K562 (cell line): ENCODE results near the gene MRGPRD. TPM values are rescaled to one million over a fixed set of nuclear protein-coding genes. Genes with fewer than 3 reads are reported as not detected.

Source experiments
- ATAC-seq: fragments of 200-7000 bp; cut with Tn5 transposase; 3 replicates; pipeline ENCODE4 v1.9.1; 2020; ENCODE audit warnings: moderate library complexity
- BruUV-seq: library from RNA; stranded (reverse); fragments of 400-500 nt; replicated peaks from 2 replicates; lab custom pipeline; 2021; lab: Mats Ljungman, UMichigan
- CTCF ChIA-PET: fragments of 300-600 bp; formaldehyde crosslinking; extraction: SDS; loops from one replicate; lab custom pipeline; 2021; ENCODE audit warnings: low intra/inter-chr PET ratio; lab: Yijun Ruan, JAX
- POLR2A ChIA-PET: fragments of 300-600, 350-650 bp; sonication (Branson Sonifier 250); formaldehyde crosslinking; extraction: SDS; loops from one replicate; lab custom pipeline; 2021; ENCODE audit warnings: antibody characterized with exemption, inconsistent platforms; lab: Yijun Ruan, JAX
- DNase-seq, 4 experiments: peaks; one replicate each; pipeline versions ENCODE4 v3.0.0 to v3.0.0-alpha.2; 2011 to 2018; ENCODE audit warnings: low spot score in 3 of 4, mixed read lengths in 3 of 4; ENCODE audit errors: extremely low read depth in 1 of 4
- FAIRE-seq: peaks from 2 replicates; lab custom pipeline; 2011; peaks lifted over from hg19 to GRCh38; lab: Jason Lieb, UNC
- H2AFZ ChIP-seq: 2 replicates; pipeline ENCODE4 v1.6.0; 2011; ENCODE audit warnings: low read depth, low read length, control low read depth, inconsistent platforms
- H3K27ac ChIP-seq: fragments of 200-600 bp; 3 replicates; pipeline ENCODE4 v1.8.0; 2011; ENCODE audit warnings: low read depth, mild to moderate bottlenecking, control low read depth, inconsistent platforms, low read length, moderate library complexity, mixed read lengths; ENCODE audit errors: extremely low read depth
- H3K27me3 ChIP-seq, 2 experiments: fragments of 300-600 bp in 1 of 2; 2 replicates in 1 of 2; 3 replicates in 1 of 2; pipeline versions ENCODE4 v1.6.0 to v1.8.0; 2011; ENCODE audit warnings: inconsistent platforms in 2 of 2, low read length in 2 of 2, mild to moderate bottlenecking in 1 of 2, mixed read lengths in 1 of 2, moderate library complexity in 1 of 2; ENCODE audit not compliant: control insufficient read depth in 2 of 2, insufficient read depth in 2 of 2
- H3K36me3 ChIP-seq: fragments of 300-600 bp; 3 replicates; pipeline ENCODE4 v1.8.0; 2011; ENCODE audit warnings: mild to moderate bottlenecking, low read length, inconsistent platforms; ENCODE audit not compliant: control insufficient read depth, insufficient read depth
- H3K4me1 ChIP-seq, 2 experiments: fragments of 200-600 bp in 1 of 2; replicated peaks in 1 of 2; 2 replicates in 1 of 2; 3 replicates in 1 of 2; pipeline versions ENCODE4 v1.5.1 to v1.8.0; 2011; ENCODE audit warnings: inconsistent platforms in 2 of 2, low read length in 2 of 2, mild to moderate bottlenecking in 1 of 2, mixed read lengths in 1 of 2, moderate library complexity in 1 of 2; ENCODE audit not compliant: control insufficient read depth in 2 of 2, insufficient read depth in 2 of 2
- H3K4me2 ChIP-seq: 2 replicates; pipeline ENCODE4 v1.6.1; 2011; ENCODE audit warnings: low read length, control low read depth, inconsistent platforms, mixed read lengths; ENCODE audit not compliant: insufficient read depth
- H3K4me3 ChIP-seq: fragments of 200-600 bp; sonication (generic), shearing (Covaris generic); 2 replicates; pipeline ENCODE4 v1.5.1; 2016; ENCODE audit warnings: control low read depth, inconsistent platforms
- H3K79me2 ChIP-seq: fragments of 200-600 bp; 3 replicates; pipeline ENCODE4 v1.8.0; 2011; ENCODE audit warnings: low read length, inconsistent platforms; ENCODE audit not compliant: control insufficient read depth, insufficient read depth
- H3K9ac ChIP-seq, 2 experiments: 2 replicates each; pipeline versions ENCODE4 v1.6.0 to v1.6.1; 2011; ENCODE audit warnings: low read depth in 2 of 2, low read length in 2 of 2, control low read depth in 1 of 2, inconsistent platforms in 1 of 2, mild to moderate bottlenecking in 1 of 2, mixed read lengths in 1 of 2; ENCODE audit not compliant: insufficient read depth in 1 of 2
- H3K9me1 ChIP-seq: one replicate; pipeline ENCODE4 v1.6.0; 2011; ENCODE audit warnings: inconsistent platforms, mild to moderate bottlenecking, low read length, moderate library complexity; ENCODE audit not compliant: control insufficient read depth, insufficient read depth
- H3K9me3 ChIP-seq: replicated peaks from 2 replicates; pipeline ENCODE4 v1.5.1; 2011; ENCODE audit warnings: low read depth, low read length, inconsistent platforms; ENCODE audit not compliant: control insufficient read depth, insufficient read depth
- H4K20me1 ChIP-seq: replicated peaks from 2 replicates; pipeline ENCODE4 v1.6.1; 2011; ENCODE audit warnings: low read length, inconsistent platforms, mixed read lengths; ENCODE audit not compliant: control insufficient read depth, insufficient read depth
- ETV5 ChIP-seq: sonication (generic); formaldehyde crosslinking; IDR thresholded peaks from 2 replicates; pipeline ENCODE4 v1.4.0; 2020; ENCODE audit warnings: low read depth, mild to moderate bottlenecking, missing genetic modification reagents
- FOXM1 ChIP-seq, 2 experiments: fragments of 450-650 bp in 1 of 2; sonication (generic) in 1 of 2; formaldehyde crosslinking in 1 of 2; IDR thresholded peaks; 2 replicates each; pipeline versions ENCODE4 v1.6.1 to v1.9.0; 2017 to 2022; ENCODE audit warnings: low read depth in 2 of 2, mild to moderate bottlenecking in 2 of 2, missing genetic modification reagents in 1 of 2, moderate library complexity in 1 of 2
- RAD21 ChIP-seq, 2 experiments: fragments of 250-450 bp in 1 of 2; fragments of 450-650 bp in 1 of 2; sonication (Bioruptor Pico) in 1 of 2; formaldehyde crosslinking in 1 of 2; IDR thresholded peaks in 1 of 2; conservative IDR thresholded peaks in 1 of 2; 2 replicates each; pipeline versions ENCODE4 v1.4.0 to v1.8.0; 2020 to 2022; ENCODE audit warnings: mild to moderate bottlenecking in 2 of 2, moderate library complexity in 1 of 2
- ZBTB8A ChIP-seq: fragments of 450-650 bp; IDR thresholded peaks from 2 replicates; pipeline ENCODE4 v1.6.1; 2018; ENCODE audit warnings: mild to moderate bottlenecking, moderate library complexity; ENCODE audit not compliant: partially characterized antibody
- ZNF133 ChIP-seq: fragments of 250-450 bp; sonication (Bioruptor Pico); IDR thresholded peaks from 2 replicates; pipeline ENCODE4 v1.4.0; 2020; ENCODE audit warnings: mild to moderate bottlenecking
- WGBS: fragments of 100-300 bp; shearing (Covaris generic); methylation state at CpG from one replicate; pipeline ENCODE4 v1.1.6; 2016; ENCODE audit warnings: low coverage, mixed read lengths; ENCODE audit not compliant: insufficient coverage; ENCODE audit errors: missing lambda C conversion rate; 5-methylcytosine and 5-hydroxymethylcytosine counted together
- in situ Hi-C: fragments of 300-500 bp; cut with MboI; formaldehyde crosslinking; loops from 4 replicates; pipeline ENCODE4 v1.15.0; 2018; ENCODE audit warnings: inconsistent platforms, mixed read lengths
- intact Hi-C: fragments of 100-400 bp; cut with micrococcal nuclease; formaldehyde crosslinking; loops from 2 replicates; pipeline ENCODE4 v1.14.2; 2022
- polyA plus RNA-seq, 8 experiments: library from polyadenylated mRNA; depleted of rRNA in 4 of 8; stranded (reverse) in 5 of 8; unstranded in 3 of 8; fragments of >200 nt; fragmentation: Nextera tagmentation in 2 of 8; fragmentation: Illumina TruSeq in 1 of 8; extraction: Ambion mirVana in 2 of 8; extraction: Trizol in 1 of 8; gene quantifications; 2 replicates each; pipeline versions ENCODE4 v1.2.1 to v1.2.3, GENCODE V29; 2011 to 2014; ENCODE audit warnings: inconsistent platforms in 1 of 8, missing spikeins in 1 of 8
- total RNA-seq, 7 experiments: library from RNA; depleted of rRNA in 6 of 7; stranded (reverse); fragments of >200 nt in 6 of 7; fragmentation: Illumina TruSeq in 2 of 7; extraction: Trizol in 2 of 7; gene quantifications; 2 replicates each; pipeline versions ENCODE4 v1.2.1 to v1.2.3, GENCODE V29; 2011 to 2021; ENCODE audit warnings: low replicate concordance in 1 of 7
- TF ChIP-seq, protein P1 (sequence below), 3 experiments: fragments of 200-800 bp in 1 of 3; sonication (Bioruptor generic) in 1 of 3; sonication (generic) in 1 of 3; formaldehyde crosslinking in 1 of 3; IDR thresholded peaks; 2 replicates each; pipeline versions ENCODE4 v1.6.1 to v1.8.0; 2016 to 2022; ENCODE audit warnings: mild to moderate bottlenecking in 2 of 3, missing compliant biosample characterization in 2 of 3, missing genetic modification characterization in 2 of 3, missing genetic modification reagents in 1 of 3
- TF ChIP-seq, protein P2 (sequence below): fragments of 450-650 bp; formaldehyde crosslinking; IDR thresholded peaks from 2 replicates; pipeline ENCODE4 v1.4.0; 2022; ENCODE audit warnings: missing genetic modification characterization
- TF ChIP-seq, protein P3 (sequence below): fragments of 250-450 bp; sonication (Bioruptor Pico); IDR thresholded peaks from 2 replicates; pipeline ENCODE4 v1.9.0; 2021; ENCODE audit warnings: mild to moderate bottlenecking
- TF ChIP-seq, protein P4 (sequence below): IDR thresholded peaks from 2 replicates; pipeline ENCODE4 v1.6.1; 2012; ENCODE audit warnings: low read depth, low read length, improper control_type of control experiment, borderline replicate concordance
- TF ChIP-seq, protein P5 (sequence below): fragments of 250-450 bp; sonication (Bioruptor Pico); IDR thresholded peaks from 2 replicates; pipeline ENCODE4 v1.5.0; 2021; ENCODE audit warnings: mild to moderate bottlenecking, moderate library complexity

Gene MRGPRD
- total and polyA plus RNA-seq, 9 of the 15 experiments (the other 6 are each of a cell fraction or from before 2014, with no cell fraction given) = not detected

DNA sequence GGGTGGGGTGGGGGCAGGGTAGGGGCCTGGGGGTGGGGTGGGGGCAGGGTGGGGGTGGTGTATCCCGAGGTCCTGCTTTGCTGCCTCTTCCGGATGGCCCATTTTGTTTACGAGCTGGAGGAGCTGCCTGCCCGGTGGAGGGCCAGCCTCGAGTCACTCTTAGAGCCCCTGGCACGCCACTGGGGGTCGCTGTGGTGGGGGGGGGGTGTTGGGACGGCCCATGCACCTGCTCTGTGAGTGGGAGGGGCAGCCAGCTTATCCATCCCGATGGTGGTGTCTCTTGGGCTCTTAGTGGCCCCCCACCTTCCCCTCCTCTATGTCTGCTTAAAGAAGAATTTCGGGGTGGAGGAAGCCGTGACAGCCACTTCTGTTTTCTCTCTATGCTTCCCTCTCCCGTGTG is 24.6 kb downstream of the MRGPRD start:
- no peak overlapping the region for H3K4me3 ChIP-seq
- no TSS peak for BruUV-seq
- POLR2A ChIA-PET = no interaction called here
- H3K4me2 ChIP-seq = no peak overlapping the region
- in situ Hi-C loops = no loop called here
- CTCF ChIA-PET = no interaction called here
- no peak overlapping the region for H3K9ac ChIP-seq
- H3K27me3 ChIP-seq = peaks cover 17 to 42% of the 10 kb centered on the region in 2 experiments; a peak in 4 of 5 replicates
- H3K9me3 ChIP-seq = no peaks in the 10 kb centered on the region
- peak; percentile 80 for ATAC-seq
- no peak for FAIRE-seq
- no peak overlapping the region for H2AFZ ChIP-seq
- DNase-seq = peak; percentile 31 to 78 (median 73)
- intact Hi-C loops = no loop called here
- H4K20me1 ChIP-seq = no peaks in the 10 kb centered on the region; the same call in none of the 2 replicates
- H3K4me1 ChIP-seq = peaks cover 8 to 23% of the 10 kb centered on the region in 2 experiments; a peak in 4 of 5 replicates
- H3K79me2 ChIP-seq = no peaks in the 10 kb centered on the region
- no peaks in the 10 kb centered on the region for H3K36me3 ChIP-seq
- H3K27ac ChIP-seq = no peak overlapping the region
- no peaks in the 10 kb centered on the region for H3K9me1 ChIP-seq
- WGBS = 0% methylated on average over 5 of the region's 12 CpGs
- TF ChIP-seq, protein P1, sequence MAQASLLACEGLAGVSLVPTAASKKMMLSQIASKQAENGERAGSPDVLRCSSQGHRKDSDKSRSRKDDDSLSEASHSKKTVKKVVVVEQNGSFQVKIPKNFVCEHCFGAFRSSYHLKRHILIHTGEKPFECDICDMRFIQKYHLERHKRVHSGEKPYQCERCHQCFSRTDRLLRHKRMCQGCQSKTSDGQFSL (CRISPR knock-in tag; IDR thresholded peaks at IDR 0.05) = peak; percentile 100
- TF ChIP-seq, protein P1 (tag; IDR thresholded peaks at IDR 0.05) = peak in 1 of 2 experiments; percentile 91; a peak in 2 of 4 replicates
- no peak for TF ChIP-seq ZBTB8A
- TF ChIP-seq RAD21 (CRISPR knock-in tag; conservative IDR thresholded peaks at IDR 0.05 in 1 of 2, IDR thresholded peaks at IDR 0.05 in 1 of 2) = peak in 1 of 2 experiments; percentile 18; a peak in 1 of 4 replicates
- TF ChIP-seq, protein P2, sequence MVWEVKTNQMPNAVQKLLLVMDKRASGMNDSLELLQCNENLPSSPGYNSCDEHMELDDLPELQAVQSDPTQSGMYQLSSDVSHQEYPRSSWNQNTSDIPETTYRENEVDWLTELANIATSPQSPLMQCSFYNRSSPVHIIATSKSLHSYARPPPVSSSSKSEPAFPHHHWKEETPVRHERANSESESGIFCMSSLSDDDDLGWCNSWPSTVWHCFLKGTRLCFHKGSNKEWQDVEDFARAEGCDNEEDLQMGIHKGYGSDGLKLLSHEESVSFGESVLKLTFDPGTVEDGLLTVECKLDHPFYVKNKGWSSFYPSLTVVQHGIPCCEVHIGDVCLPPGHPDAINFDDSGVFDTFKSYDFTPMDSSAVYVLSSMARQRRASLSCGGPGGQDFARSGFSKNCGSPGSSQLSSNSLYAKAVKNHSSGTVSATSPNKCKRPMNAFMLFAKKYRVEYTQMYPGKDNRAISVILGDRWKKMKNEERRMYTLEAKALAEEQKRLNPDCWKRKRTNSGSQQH = no peak
- no peak for TF ChIP-seq ZNF133
- TF ChIP-seq, protein P3, sequence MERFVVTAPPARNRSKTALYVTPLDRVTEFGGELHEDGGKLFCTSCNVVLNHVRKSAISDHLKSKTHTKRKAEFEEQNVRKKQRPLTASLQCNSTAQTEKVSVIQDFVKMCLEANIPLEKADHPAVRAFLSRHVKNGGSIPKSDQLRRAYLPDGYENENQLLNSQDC (CRISPR knock-in tag) = no peak
- TF ChIP-seq, protein P4, sequence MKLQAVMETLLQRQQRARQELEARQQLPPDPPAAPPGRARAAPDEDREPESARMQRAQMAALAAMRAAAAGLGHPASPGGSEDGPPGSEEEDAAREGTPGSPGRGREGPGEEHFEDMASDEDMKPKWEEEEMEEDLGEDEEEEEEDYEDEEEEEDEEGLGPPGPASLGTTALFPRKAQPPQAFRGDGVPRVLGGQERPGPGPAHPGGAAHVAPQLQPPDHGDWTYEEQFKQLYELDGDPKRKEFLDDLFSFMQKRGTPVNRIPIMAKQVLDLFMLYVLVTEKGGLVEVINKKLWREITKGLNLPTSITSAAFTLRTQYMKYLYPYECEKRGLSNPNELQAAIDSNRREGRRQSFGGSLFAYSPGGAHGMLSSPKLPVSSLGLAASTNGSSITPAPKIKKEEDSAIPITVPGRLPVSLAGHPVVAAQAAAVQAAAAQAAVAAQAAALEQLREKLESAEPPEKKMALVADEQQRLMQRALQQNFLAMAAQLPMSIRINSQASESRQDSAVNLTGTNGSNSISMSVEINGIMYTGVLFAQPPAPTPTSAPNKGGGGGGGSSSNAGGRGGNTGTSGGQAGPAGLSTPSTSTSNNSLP = no peak
- TF ChIP-seq, protein P5, sequence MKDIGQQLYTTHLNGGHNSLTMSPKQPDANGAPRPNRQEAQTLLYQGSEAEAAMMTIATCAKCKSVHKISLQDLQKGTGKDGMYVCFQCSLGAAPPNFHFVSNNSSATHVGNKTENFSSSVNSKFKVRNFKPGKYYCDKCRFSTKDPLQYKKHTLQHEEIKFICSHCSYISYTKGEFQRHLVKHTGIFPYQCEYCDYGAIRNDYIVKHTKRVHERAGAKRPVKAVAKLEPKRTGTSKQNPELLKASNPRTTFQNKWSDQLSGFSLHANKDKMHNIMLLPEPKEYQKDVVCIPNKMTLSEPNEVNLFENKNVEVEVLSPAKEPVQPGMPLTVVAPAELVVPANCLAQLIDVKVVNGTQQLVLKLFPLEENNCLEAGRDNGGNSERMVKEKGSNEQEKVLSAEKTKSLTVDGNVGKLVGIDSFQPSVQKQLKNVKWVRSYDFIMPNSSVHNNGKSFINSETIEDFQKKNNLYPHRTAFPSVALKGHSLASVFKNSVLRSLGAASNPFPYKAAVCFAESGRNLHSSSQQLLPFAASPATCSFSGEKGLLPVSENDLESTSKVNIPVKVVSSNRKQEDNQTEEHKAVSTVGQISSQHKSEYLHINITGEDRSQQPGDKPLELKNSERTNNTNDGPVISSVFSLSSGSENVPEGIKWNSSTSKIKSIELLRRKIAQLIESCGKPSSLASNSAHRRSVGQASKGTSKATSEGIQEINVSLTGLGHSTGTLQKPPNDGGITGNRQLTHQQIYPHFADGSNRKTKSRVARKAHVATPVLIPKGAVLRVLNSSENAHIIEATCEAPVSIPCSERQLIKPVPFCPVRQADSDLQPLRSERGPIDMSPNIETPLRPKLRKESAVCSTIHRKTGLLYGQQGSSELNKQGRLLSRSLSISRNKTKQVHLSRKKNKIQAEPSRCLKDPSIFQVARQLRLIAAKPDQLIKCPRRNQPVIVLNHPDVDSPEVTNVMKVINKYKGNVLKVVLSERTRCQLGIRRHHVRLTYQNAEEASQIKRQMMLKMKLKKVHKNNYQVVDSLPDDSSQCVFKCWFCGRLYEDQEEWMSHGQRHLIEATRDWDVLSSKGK (CRISPR knock-in tag) = no peak
- no peak for TF ChIP-seq ETV5 (CRISPR knock-in tag)
- TF ChIP-seq FOXM1 (IDR thresholded peaks at IDR 0.05; ENCODE audit: low read depth) = no peak
- no peak for TF ChIP-seq FOXM1 (CRISPR knock-in tag; IDR thresholded peaks at IDR 0.05; ENCODE audit: low read depth)
